ENCODE data around the gene XPO6. TPM values are rescaled to one million over a fixed set of nuclear protein-coding genes. Genes with fewer than 3 reads are reported as not detected.

XPO6 gene
- total RNA-seq, 1 experiment from 2014 or later = 135 TPM

- no peak for ATAC-seq
- H3K9me3 ChIP-seq (ENCODE audit: control insufficient read depth, insufficient read depth, low read depth, low read length) = no peaks in the 10 kb centered on the region
- H3K27ac ChIP-seq (ENCODE audit: low read length) = no peak overlapping the region
- no peak overlapping the region for H3K4me3 ChIP-seq (ENCODE audit: low read depth in 2 of 2, low read length in 2 of 2)
- POLR2A ChIA-PET = interaction anchor here (0.6 kb wide), 1 partner anchor 47 kb away, joined by 3 read pairs; no protein-coding TSS in a partner anchor
- CTCF ChIA-PET = interaction anchor here (0.6 kb wide), 1 partner anchor 38 kb away, joined by 3 read pairs; no protein-coding TSS in a partner anchor
- BruUV-seq (replicated peaks) = no TSS peak
- intact Hi-C loops (cut with micrococcal nuclease; ENCODE audit: unreplicated experiment) (no loop called here), in situ Hi-C loops (cut with HindIII; ENCODE audit: low pct_unique_long_range_greater_than_20kb, low sequenced_read_pairs) (no loop called here)
- peaks cover 12% of the 10 kb centered on the region for H3K36me3 ChIP-seq (ENCODE audit: control insufficient read depth, insufficient read depth, low read length)
- TF ChIP-seq POLR2AphosphoS5 (IDR thresholded peaks at IDR 0.05; ENCODE audit: low read depth, low read length) (no peak), TCF7L2 (IDR thresholded peaks at IDR 0.05; ENCODE audit: low read depth, low read length) (no peak)
- DNase-seq (ENCODE audit: low read depth, low spot score) = no peak
- peaks cover 29% of the 10 kb centered on the region for H3K4me1 ChIP-seq (ENCODE audit: control insufficient read depth, insufficient read depth, low read length)
- no peaks in the 10 kb centered on the region for H3K27me3 ChIP-seq (ENCODE audit: control insufficient read depth, insufficient read depth, low read length)
Measured at GRCh38 chr16:28179354-28179753, 32.4 kb downstream of the XPO6 start.

- Histone ChIP-seq H3K27me3 (ENCODE audit: control insufficient read depth, insufficient read depth, low read length) (no peaks in the 10 kb centered on the region), H3K27ac (ENCODE audit: low read length) (no peak overlapping the region), H3K36me3 (ENCODE audit: control insufficient read depth, insufficient read depth, low read length) (peaks cover 12% of the 10 kb centered on the region), H3K9me3 (ENCODE audit: control insufficient read depth, insufficient read depth, low read depth, low read length) (no peaks in the 10 kb centered on the region), H3K4me1 (ENCODE audit: control insufficient read depth, insufficient read depth, low read length) (no peaks in the 10 kb centered on the region), H3K4me3 (ENCODE audit: low read depth in 2 of 2, low read length in 2 of 2) (no peak overlapping the region)
- DNase-seq (ENCODE audit: low read depth, low spot score) (no peak), ATAC-seq (no peak)
- intact Hi-C loops (cut with micrococcal nuclease; ENCODE audit: unreplicated experiment) (no loop called here), in situ Hi-C loops (cut with HindIII; ENCODE audit: low pct_unique_long_range_greater_than_20kb, low sequenced_read_pairs) (no loop called here)
- ChIA-PET CTCF (no interaction called here), POLR2A (no interaction called here)
- TF ChIP-seq, protein P1, sequence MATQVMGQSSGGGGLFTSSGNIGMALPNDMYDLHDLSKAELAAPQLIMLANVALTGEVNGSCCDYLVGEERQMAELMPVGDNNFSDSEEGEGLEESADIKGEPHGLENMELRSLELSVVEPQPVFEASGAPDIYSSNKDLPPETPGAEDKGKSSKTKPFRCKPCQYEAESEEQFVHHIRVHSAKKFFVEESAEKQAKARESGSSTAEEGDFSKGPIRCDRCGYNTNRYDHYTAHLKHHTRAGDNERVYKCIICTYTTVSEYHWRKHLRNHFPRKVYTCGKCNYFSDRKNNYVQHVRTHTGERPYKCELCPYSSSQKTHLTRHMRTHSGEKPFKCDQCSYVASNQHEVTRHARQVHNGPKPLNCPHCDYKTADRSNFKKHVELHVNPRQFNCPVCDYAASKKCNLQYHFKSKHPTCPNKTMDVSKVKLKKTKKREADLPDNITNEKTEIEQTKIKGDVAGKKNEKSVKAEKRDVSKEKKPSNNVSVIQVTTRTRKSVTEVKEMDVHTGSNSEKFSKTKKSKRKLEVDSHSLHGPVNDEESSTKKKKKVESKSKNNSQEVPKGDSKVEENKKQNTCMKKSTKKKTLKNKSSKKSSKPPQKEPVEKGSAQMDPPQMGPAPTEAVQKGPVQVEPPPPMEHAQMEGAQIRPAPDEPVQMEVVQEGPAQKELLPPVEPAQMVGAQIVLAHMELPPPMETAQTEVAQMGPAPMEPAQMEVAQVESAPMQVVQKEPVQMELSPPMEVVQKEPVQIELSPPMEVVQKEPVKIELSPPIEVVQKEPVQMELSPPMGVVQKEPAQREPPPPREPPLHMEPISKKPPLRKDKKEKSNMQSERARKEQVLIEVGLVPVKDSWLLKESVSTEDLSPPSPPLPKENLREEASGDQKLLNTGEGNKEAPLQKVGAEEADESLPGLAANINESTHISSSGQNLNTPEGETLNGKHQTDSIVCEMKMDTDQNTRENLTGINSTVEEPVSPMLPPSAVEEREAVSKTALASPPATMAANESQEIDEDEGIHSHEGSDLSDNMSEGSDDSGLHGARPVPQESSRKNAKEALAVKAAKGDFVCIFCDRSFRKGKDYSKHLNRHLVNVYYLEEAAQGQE (IDR thresholded peaks at IDR 0.05; ENCODE audit: insufficient read depth in 1 of 2, low read depth in 2 of 2, low read length in 1 of 2) = no peak
- TF ChIP-seq, protein P2, sequence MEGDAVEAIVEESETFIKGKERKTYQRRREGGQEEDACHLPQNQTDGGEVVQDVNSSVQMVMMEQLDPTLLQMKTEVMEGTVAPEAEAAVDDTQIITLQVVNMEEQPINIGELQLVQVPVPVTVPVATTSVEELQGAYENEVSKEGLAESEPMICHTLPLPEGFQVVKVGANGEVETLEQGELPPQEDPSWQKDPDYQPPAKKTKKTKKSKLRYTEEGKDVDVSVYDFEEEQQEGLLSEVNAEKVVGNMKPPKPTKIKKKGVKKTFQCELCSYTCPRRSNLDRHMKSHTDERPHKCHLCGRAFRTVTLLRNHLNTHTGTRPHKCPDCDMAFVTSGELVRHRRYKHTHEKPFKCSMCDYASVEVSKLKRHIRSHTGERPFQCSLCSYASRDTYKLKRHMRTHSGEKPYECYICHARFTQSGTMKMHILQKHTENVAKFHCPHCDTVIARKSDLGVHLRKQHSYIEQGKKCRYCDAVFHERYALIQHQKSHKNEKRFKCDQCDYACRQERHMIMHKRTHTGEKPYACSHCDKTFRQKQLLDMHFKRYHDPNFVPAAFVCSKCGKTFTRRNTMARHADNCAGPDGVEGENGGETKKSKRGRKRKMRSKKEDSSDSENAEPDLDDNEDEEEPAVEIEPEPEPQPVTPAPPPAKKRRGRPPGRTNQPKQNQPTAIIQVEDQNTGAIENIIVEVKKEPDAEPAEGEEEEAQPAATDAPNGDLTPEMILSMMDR (IDR thresholded peaks at IDR 0.05) = no peak
- no TSS peak for BruUV-seq (replicated peaks)
Measured at GRCh38 chr16:28175715-28176114, 36.0 kb downstream of the XPO6 start.

DNA sequence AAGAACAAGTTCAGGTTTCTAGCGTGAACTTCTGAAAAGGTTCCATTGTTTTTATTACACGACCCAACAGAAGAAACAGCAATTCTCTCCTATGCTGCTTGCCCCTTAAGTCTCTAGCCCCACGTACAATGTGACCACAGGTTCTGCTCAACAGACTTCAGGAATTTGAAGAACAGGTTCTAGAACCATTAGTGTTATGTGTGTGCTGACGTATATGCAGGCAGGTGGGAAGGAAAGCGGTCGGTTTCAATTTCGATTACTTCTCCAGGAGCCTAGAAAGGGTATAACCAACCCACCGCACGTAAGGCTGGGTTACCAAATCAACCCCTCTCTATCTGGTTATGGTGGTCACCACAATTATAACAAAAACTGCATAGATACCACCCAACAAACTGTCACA, 39.4 kb downstream of the XPO6 start:
- Histone ChIP-seq H3K27me3 (ENCODE audit: control insufficient read depth, insufficient read depth, low read length) (no peaks in the 10 kb centered on the region), H3K27ac (ENCODE audit: low read length) (no peak overlapping the region), H3K9me3 (ENCODE audit: control insufficient read depth, insufficient read depth, low read depth, low read length) (no peaks in the 10 kb centered on the region), H3K36me3 (ENCODE audit: control insufficient read depth, insufficient read depth, low read length) (peaks cover 23% of the 10 kb centered on the region), H3K4me1 (ENCODE audit: control insufficient read depth, insufficient read depth, low read length) (no peaks in the 10 kb centered on the region), H3K4me3 (ENCODE audit: low read depth in 2 of 2, low read length in 2 of 2) (no peak overlapping the region)
- DNase-seq (ENCODE audit: low read depth, low spot score) = no peak
- TF ChIP-seq, protein P2 (IDR thresholded peaks at IDR 0.05) = no peak
- TF ChIP-seq, protein P1 (IDR thresholded peaks at IDR 0.05; ENCODE audit: insufficient read depth in 1 of 2, low read depth in 2 of 2, low read length in 1 of 2) = no peak
- in situ Hi-C loops (cut with HindIII; ENCODE audit: low pct_unique_long_range_greater_than_20kb, low sequenced_read_pairs) = no loop called here
- intact Hi-C loops (cut with micrococcal nuclease; ENCODE audit: unreplicated experiment) = no loop called here
- ATAC-seq = no peak
- TSS peak; percentile 19 for BruUV-seq (replicated peaks)
- CTCF ChIA-PET = no interaction called here
- POLR2A ChIA-PET = interaction anchor here (0.6 kb wide), 1 partner anchor 16 kb away, joined by 14 read pairs; no protein-coding TSS in a partner anchor

Data from Panc1 (cell line).